Progenitor cell of endocrine pancreas (in vitro differentiated cells): ENCODE results near the gene FHOD3. TPM values are rescaled to one million over a fixed set of nuclear protein-coding genes. Genes with fewer than 3 reads are reported as not detected.

Source experiments
- DNase-seq: peaks from one replicate; pipeline ENCODE4 v3.0.0; 2021; ENCODE audit warnings: low spot score; ENCODE audit not compliant: unreplicated experiment
- H3K27ac Mint-ChIP-seq: 2 replicates; pipeline ENCODE4 v1.8.0; 2021; ENCODE audit warnings: mild to moderate bottlenecking, moderate library complexity, mixed read lengths
- H3K27me3 Mint-ChIP-seq: 2 replicates; pipeline ENCODE4 v1.8.0; 2021; ENCODE audit warnings: mixed read lengths
- H3K36me3 Mint-ChIP-seq: 2 replicates; pipeline ENCODE4 v1.8.0; 2022; ENCODE audit warnings: mixed read lengths; ENCODE audit not compliant: insufficient read depth
- H3K4me1 Mint-ChIP-seq: 2 replicates; pipeline ENCODE4 v1.8.0; 2021; ENCODE audit warnings: low read depth, mixed read lengths
- H3K4me3 Mint-ChIP-seq: 2 replicates; pipeline ENCODE4 v1.8.0; 2021; ENCODE audit warnings: low read depth, mild to moderate bottlenecking, moderate library complexity, mixed read lengths
- H3K9me3 Mint-ChIP-seq: 2 replicates; pipeline ENCODE4 v1.8.0; 2021; ENCODE audit warnings: low read depth, mixed read lengths
- total RNA-seq: library from RNA; stranded (reverse); gene quantifications from 2 replicates; pipeline ENCODE4 v1.2.1, GENCODE V29; 2021
- TF ChIP-seq, protein P1 (sequence below): fragments of 200-600 bp; sonication (generic); IDR thresholded peaks from one replicate; pipeline ENCODE4 v1.5.0; 2021; ENCODE audit warnings: antibody characterized with exemption, mild to moderate bottlenecking; ENCODE audit not compliant: unreplicated experiment

Gene FHOD3
- total RNA-seq, 1 donor from 2014 or later = 1.6 TPM

DNA sequence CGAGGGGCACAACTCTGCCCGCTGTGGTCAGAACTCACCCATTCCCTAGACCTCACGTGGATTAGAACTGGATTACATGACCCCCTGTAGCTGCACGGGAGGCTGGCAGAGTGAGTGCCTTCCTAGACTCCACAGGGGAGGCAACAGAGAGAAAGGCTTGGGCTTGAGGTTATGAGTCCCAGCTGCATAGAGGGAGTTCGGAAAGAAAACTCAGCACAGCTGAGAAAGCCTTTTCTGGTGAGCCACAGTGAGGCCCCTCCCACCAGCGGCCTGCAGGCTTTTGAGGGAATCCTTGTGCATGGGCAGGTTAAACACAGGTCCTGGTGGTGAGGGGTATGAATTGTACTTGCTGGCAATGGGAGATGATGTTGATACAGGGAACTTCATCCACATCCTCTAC lies 217.3 kb downstream of the FHOD3 start:
- H3K36me3 Mint-ChIP-seq = no peaks in the 10 kb centered on the region
- H3K4me1 Mint-ChIP-seq = peaks cover 14% of the 10 kb centered on the region
- no peak overlapping the region for H3K27ac Mint-ChIP-seq
- no peak overlapping the region for H3K4me3 Mint-ChIP-seq
- TF ChIP-seq, protein P1, sequence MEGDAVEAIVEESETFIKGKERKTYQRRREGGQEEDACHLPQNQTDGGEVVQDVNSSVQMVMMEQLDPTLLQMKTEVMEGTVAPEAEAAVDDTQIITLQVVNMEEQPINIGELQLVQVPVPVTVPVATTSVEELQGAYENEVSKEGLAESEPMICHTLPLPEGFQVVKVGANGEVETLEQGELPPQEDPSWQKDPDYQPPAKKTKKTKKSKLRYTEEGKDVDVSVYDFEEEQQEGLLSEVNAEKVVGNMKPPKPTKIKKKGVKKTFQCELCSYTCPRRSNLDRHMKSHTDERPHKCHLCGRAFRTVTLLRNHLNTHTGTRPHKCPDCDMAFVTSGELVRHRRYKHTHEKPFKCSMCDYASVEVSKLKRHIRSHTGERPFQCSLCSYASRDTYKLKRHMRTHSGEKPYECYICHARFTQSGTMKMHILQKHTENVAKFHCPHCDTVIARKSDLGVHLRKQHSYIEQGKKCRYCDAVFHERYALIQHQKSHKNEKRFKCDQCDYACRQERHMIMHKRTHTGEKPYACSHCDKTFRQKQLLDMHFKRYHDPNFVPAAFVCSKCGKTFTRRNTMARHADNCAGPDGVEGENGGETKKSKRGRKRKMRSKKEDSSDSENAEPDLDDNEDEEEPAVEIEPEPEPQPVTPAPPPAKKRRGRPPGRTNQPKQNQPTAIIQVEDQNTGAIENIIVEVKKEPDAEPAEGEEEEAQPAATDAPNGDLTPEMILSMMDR = no peak
- no peaks in the 10 kb centered on the region for H3K27me3 Mint-ChIP-seq
- DNase-seq = no peak
- no peaks in the 10 kb centered on the region for H3K9me3 Mint-ChIP-seq

DNA sequence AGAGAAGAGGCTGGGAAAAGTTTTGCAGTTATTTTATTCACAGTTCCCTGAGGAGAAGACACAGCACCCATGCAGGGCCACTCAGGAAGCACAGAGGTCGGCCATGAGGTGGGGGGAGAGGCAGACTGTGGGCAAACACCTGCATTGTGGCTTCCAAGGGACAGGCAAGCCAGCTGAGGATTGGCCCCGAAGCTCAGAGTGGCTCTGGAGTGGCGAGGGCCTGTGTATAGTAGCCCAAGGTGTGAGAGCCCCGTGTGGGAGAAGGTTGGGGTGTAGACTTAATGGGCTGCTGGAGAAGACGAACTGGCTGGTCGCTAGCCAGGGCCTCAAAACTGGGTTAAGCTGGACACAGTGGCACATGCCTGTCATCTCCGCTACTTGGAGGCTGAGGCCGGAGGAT lies 218.7 kb downstream of the FHOD3 start:
- Mint-ChIP-seq H3K36me3 (no peaks in the 10 kb centered on the region), H3K27me3 (no peaks in the 10 kb centered on the region), H3K9me3 (no peaks in the 10 kb centered on the region), H3K4me3 (no peak overlapping the region), H3K4me1 (peaks cover 14% of the 10 kb centered on the region), H3K27ac (no peak overlapping the region)
- no peak for DNase-seq
- TF ChIP-seq, protein P1 = no peak

DNA sequence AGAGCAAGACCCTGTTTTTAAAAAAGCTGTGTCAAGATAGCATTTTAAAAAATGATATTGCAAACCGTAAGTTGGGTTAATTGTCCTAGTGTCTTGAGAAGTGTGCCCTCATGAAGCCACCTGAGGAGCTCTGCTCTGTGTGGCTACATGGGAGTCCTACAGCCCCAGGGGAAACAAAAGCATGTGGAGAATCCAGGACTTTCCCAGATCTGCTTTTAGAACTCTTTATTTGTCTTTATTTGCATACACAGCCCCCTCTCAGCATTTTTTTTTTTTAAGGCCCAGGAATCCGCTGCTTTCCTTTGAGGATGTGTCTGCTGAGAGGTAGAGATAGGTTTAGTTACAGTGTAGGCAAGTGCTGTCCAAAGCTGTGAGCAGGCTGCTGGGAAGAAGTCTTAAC lies 219.2 kb downstream of the FHOD3 start:
- no peaks in the 10 kb centered on the region for H3K27me3 Mint-ChIP-seq
- no peak overlapping the region for H3K4me3 Mint-ChIP-seq
- DNase-seq = no peak
- H3K36me3 Mint-ChIP-seq = no peaks in the 10 kb centered on the region
- TF ChIP-seq, protein P1 = no peak
- H3K9me3 Mint-ChIP-seq = no peaks in the 10 kb centered on the region
- peaks cover 14% of the 10 kb centered on the region for H3K4me1 Mint-ChIP-seq
- no peak overlapping the region for H3K27ac Mint-ChIP-seq

DNA sequence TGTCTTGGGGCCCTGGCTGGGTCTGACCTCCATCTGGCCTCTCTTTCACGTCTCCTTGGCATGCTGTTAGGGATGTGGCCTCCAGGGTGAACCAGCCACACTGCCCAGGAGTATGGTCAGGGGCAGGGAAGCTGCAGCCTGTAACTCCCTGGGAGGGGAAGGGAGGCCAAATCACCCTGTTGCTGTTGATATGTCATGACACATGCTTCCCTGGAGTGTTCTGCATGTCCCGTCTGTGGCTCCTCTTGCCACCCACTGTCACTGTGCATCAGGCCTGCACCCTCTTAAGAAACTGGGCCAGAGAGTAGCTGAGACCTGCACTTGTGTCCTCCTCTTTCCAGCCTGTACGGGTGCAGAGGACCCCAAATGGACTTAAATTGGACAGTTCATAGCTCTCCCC lies 221.3 kb downstream of the FHOD3 start:
- H3K9me3 Mint-ChIP-seq = no peaks in the 10 kb centered on the region
- H3K4me1 Mint-ChIP-seq = no peaks in the 10 kb centered on the region
- no peak overlapping the region for H3K27ac Mint-ChIP-seq
- no peak for DNase-seq
- H3K4me3 Mint-ChIP-seq = no peak overlapping the region
- no peaks in the 10 kb centered on the region for H3K36me3 Mint-ChIP-seq
- H3K27me3 Mint-ChIP-seq = no peaks in the 10 kb centered on the region
- TF ChIP-seq, protein P1 = no peak

DNA sequence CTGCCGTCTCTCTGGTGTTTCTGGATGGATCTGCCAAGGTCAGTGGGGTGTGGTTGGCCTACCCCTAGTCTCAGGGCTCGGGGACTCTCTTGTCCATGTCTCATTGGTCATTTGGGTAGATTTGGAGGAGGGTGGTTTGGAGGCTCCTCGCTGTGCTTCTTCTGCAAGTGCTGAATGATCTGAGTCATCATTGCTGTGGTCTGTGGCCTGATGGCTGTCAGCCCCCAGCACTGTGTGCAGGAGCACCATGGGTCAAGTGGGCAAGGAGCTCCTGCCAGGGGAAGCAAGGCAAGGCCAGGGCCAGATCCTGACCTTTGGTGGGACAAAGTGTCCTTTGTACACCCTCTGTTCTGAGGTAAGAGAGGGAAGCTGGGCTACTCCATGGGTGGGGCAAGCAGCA lies 221.8 kb downstream of the FHOD3 start:
- no peak overlapping the region for H3K4me3 Mint-ChIP-seq
- H3K4me1 Mint-ChIP-seq = no peaks in the 10 kb centered on the region
- no peaks in the 10 kb centered on the region for H3K9me3 Mint-ChIP-seq
- TF ChIP-seq, protein P1 = no peak
- H3K27ac Mint-ChIP-seq = no peak overlapping the region
- no peak for DNase-seq
- H3K36me3 Mint-ChIP-seq = no peaks in the 10 kb centered on the region
- no peaks in the 10 kb centered on the region for H3K27me3 Mint-ChIP-seq
